Rectal smooth muscle tissue (tissue), 1 donor: ENCODE results near the gene ARHGAP25.

Experiments used
- H3K27ac ChIP-seq: one replicate; pipeline ENCODE4 v1.7.0; 2013; ENCODE audit warnings: low read depth, low read length, inconsistent platforms
- H3K27me3 ChIP-seq: one replicate; pipeline ENCODE4 v1.7.0; 2013; ENCODE audit warnings: low read length; ENCODE audit not compliant: control insufficient read depth, insufficient read depth
- H3K36me3 ChIP-seq: one replicate; pipeline ENCODE4 v1.7.0; 2013; ENCODE audit warnings: low read length; ENCODE audit not compliant: control insufficient read depth, insufficient read depth
- H3K4me1 ChIP-seq: one replicate; pipeline ENCODE4 v1.7.0; 2013; ENCODE audit warnings: low read length; ENCODE audit not compliant: control insufficient read depth, insufficient read depth
- H3K4me3 ChIP-seq: one replicate; pipeline ENCODE4 v1.7.0; 2013; ENCODE audit warnings: low read length
- H3K9ac ChIP-seq: one replicate; pipeline ENCODE4 v1.7.0; 2013; ENCODE audit warnings: low read length

Gene ARHGAP25, protein sequence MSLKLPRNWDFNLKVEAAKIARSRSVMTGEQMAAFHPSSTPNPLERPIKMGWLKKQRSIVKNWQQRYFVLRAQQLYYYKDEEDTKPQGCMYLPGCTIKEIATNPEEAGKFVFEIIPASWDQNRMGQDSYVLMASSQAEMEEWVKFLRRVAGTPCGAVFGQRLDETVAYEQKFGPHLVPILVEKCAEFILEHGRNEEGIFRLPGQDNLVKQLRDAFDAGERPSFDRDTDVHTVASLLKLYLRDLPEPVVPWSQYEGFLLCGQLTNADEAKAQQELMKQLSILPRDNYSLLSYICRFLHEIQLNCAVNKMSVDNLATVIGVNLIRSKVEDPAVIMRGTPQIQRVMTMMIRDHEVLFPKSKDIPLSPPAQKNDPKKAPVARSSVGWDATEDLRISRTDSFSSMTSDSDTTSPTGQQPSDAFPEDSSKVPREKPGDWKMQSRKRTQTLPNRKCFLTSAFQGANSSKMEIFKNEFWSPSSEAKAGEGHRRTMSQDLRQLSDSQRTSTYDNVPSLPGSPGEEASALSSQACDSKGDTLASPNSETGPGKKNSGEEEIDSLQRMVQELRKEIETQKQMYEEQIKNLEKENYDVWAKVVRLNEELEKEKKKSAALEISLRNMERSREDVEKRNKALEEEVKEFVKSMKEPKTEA

GRCh38 chr2:68734688-68735525 lies at the start of gene ARHGAP25:
TSS of gene ARHGAP25 (plus strand) at chr2:68734811. CDS start at chr2:68735200, 389 bp downstream.
- peak within 1 kb of the TSS; percentile 42 for H3K4me3 ChIP-seq
- no peaks in the 10 kb centered on the region for H3K36me3 ChIP-seq
- no peak within 1 kb of the TSS for H3K27ac ChIP-seq
- H3K27me3 ChIP-seq, result no peaks in the 10 kb centered on the region
- peak within 1 kb of the TSS; percentile 25 for H3K9ac ChIP-seq
- H3K4me1 ChIP-seq, result no peaks in the 10 kb centered on the region

DNA sequence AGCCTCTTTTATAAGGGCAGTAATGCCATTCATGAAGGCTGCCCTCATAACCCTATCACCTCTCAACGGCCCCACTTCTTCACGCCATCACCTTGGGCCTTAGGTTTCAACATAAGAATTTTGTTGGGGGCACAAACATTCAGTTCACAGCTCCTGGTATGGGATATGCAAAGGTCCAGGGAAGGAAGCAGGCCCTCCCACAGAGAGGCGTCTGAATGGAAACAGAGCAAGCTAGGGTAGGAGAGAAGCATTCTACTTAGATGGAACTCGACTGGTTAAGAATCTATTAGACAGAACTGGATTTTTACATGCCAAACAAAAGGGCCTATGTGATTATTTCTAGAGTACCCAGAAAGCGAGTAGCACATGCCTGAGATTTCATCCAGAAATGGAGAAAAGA lies 48.4 kb upstream of the ARHGAP25 start:
- H3K4me1 ChIP-seq, result no peaks in the 10 kb centered on the region
- H3K36me3 ChIP-seq, result no peaks in the 10 kb centered on the region
- H3K27me3 ChIP-seq, result no peaks in the 10 kb centered on the region
- H3K4me3 ChIP-seq, result no peak overlapping the region
- no peak overlapping the region for H3K27ac ChIP-seq
- no peak overlapping the region for H3K9ac ChIP-seq

GRCh38 chr2:68687018-68687417 lies 47.6 kb upstream of the ARHGAP25 start:
- Histone ChIP-seq H3K4me3 (no peak overlapping the region), H3K4me1 (no peaks in the 10 kb centered on the region), H3K36me3 (no peaks in the 10 kb centered on the region), H3K27me3 (no peaks in the 10 kb centered on the region), H3K9ac (no peak overlapping the region), H3K27ac (no peak overlapping the region)

GRCh38 chr2:68689553-68690537 lies 44.8 kb upstream of the ARHGAP25 start:
- Histone ChIP-seq H3K27ac (no peak overlapping the region), H3K9ac (no peak overlapping the region), H3K36me3 (no peaks in the 10 kb centered on the region), H3K27me3 (no peaks in the 10 kb centered on the region), H3K4me3 (no peak overlapping the region), H3K4me1 (no peaks in the 10 kb centered on the region)

DNA sequence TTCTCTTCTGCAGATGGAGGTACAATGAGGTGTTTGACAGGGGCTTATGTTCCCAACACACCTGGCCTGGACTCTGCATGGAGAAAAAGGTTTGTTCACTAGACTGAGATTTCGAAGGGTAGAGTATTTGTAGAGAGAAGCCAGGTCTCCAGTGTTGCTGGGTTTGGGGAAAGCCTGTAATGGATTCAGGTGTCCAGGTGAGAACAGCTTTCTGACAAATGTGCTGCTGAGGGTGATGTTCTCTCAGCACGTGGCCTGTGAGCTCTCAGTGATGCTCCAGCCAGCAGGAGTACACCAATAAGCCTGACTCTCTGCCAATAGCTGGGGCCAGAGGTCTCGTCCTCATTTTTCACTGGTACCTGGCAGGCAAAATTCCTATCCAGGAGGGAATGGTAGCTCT lies 43.8 kb upstream of the ARHGAP25 start:
- no peak overlapping the region for H3K4me3 ChIP-seq
- no peaks in the 10 kb centered on the region for H3K27me3 ChIP-seq
- H3K9ac ChIP-seq, result no peak overlapping the region
- H3K4me1 ChIP-seq, result no peaks in the 10 kb centered on the region
- no peak overlapping the region for H3K27ac ChIP-seq
- H3K36me3 ChIP-seq, result no peaks in the 10 kb centered on the region

DNA sequence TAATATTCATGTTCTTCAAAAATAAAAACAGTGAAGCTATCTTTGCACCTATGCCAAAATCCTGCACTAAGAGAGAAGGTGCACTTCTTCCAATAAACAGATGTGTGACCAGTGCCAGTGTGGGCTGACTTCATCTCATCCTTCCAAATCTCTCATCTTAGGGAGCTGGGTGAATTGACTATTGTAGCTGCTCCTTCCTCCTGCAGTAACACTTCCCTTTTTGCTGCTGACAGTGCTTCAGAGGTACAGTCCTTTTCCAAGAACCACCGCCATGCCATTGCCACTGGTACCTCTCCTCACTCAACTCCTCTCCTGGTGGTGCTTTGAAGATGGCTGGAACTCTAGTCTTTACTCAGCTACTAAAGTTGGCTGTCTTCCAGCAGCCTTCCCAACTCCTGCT lies 42.1 kb upstream of the ARHGAP25 start:
- Histone ChIP-seq H3K4me1 (no peaks in the 10 kb centered on the region), H3K36me3 (no peaks in the 10 kb centered on the region), H3K4me3 (no peak overlapping the region), H3K27me3 (no peaks in the 10 kb centered on the region), H3K9ac (no peak overlapping the region), H3K27ac (no peak overlapping the region)

GRCh38 chr2:68693951-68694350 lies 40.7 kb upstream of the ARHGAP25 start:
- Histone ChIP-seq H3K27ac (no peak overlapping the region), H3K4me3 (no peak overlapping the region), H3K27me3 (no peaks in the 10 kb centered on the region), H3K36me3 (no peaks in the 10 kb centered on the region), H3K4me1 (no peaks in the 10 kb centered on the region), H3K9ac (no peak overlapping the region)

- Histone ChIP-seq H3K27ac (no peak overlapping the region), H3K36me3 (no peaks in the 10 kb centered on the region), H3K9ac (no peak overlapping the region), H3K27me3 (no peaks in the 10 kb centered on the region), H3K4me3 (no peak overlapping the region), H3K4me1 (no peaks in the 10 kb centered on the region)
These were observed 38.6 kb upstream of the ARHGAP25 start for GRCh38 chr2:68695971-68696370.

DNA sequence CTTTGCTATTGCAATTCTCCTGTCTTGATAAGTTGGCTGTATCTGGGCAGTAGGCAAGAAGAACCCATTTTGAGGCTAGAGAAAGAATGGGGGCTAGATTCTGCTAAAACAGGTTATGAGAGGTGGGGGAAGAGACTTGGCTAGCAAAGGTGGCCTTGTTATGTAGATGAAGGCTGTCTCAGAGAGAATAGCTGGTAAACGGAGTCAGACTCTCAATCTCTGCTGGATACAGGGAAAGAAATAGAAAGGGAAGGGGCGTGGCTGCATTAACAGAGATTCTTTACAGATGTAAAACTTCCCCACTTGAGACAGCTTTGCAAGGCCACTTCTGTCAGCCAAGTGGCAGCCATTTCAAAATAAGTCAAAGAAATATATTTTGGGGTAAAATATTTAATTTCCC lies 38.1 kb upstream of the ARHGAP25 start:
- Histone ChIP-seq H3K4me3 (no peak overlapping the region), H3K27ac (no peak overlapping the region), H3K36me3 (no peaks in the 10 kb centered on the region)

GRCh38 chr2:68698567-68699377 lies 35.8 kb upstream of the ARHGAP25 start:
- H3K4me1 ChIP-seq, result no peaks in the 10 kb centered on the region
- H3K9ac ChIP-seq, result no peak overlapping the region
- no peaks in the 10 kb centered on the region for H3K27me3 ChIP-seq
- no peaks in the 10 kb centered on the region for H3K36me3 ChIP-seq
- no peak overlapping the region for H3K4me3 ChIP-seq
- no peak overlapping the region for H3K27ac ChIP-seq

More for the DNA sequence above, 38.1 kb upstream of the ARHGAP25 start:
- H3K9ac ChIP-seq, result no peak overlapping the region
- H3K27me3 ChIP-seq, result no peaks in the 10 kb centered on the region
- H3K4me1 ChIP-seq, result no peaks in the 10 kb centered on the region

DNA sequence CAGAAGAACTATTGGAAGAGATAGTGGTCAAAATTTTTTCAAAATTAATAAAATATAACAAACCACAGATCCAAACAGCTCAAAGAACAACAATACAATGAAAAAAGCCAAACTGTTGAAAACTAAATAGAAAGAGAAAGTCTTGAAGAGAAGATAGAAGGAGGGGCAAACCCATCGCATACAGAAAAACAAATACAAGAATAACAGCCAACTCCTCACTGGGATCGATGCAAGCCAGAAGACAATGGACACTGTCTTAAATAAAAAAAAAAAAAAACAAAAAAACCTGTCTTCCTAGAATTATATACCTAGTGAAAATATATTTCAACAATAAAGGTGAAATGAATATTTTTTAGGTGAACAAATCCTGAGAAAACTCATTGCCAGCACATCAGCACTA lies 34.1 kb upstream of the ARHGAP25 start:
- Histone ChIP-seq H3K27ac (no peak overlapping the region), H3K36me3 (no peaks in the 10 kb centered on the region), H3K27me3 (no peaks in the 10 kb centered on the region), H3K4me3 (no peak overlapping the region), H3K4me1 (no peaks in the 10 kb centered on the region), H3K9ac (no peak overlapping the region)
